ENCODE measurements around the gene METRN. TPM values are rescaled to one million over a fixed set of nuclear protein-coding genes. Genes with fewer than 3 reads are reported as not detected.

The METRN gene
- total RNA-seq, 1 donor from 2014 or later = 58.5 TPM

GRCh38 chr16:735982-736453 lies 21.1 kb downstream of the METRN start:
- Mint-ChIP-seq H3K27me3 (ENCODE audit: low read depth) (no peaks in the 10 kb centered on the region), H3K27ac (ENCODE audit: unreplicated experiment) (no peak overlapping the region), H3K9me3 (ENCODE audit: low read depth) (no peaks in the 10 kb centered on the region), H3K4me3 (ENCODE audit: unreplicated experiment) (no peak overlapping the region), H3K36me3 (ENCODE audit: low read depth) (peaks cover 8% of the 10 kb centered on the region), H3K4me1 (ENCODE audit: low read depth) (peaks cover 13% of the 10 kb centered on the region)
- DNase-seq (ENCODE audit: low spot score) = no peak
- TF ChIP-seq CTCF (IDR thresholded peaks at IDR 0.05) = no peak

GRCh38 chr16:736936-737481 lies 22.1 kb downstream of the METRN start:
- no peak overlapping the region for H3K27ac Mint-ChIP-seq (ENCODE audit: unreplicated experiment)
- H3K4me1 Mint-ChIP-seq (ENCODE audit: low read depth) = peaks cover 13% of the 10 kb centered on the region
- H3K27me3 Mint-ChIP-seq (ENCODE audit: low read depth) = no peaks in the 10 kb centered on the region
- peaks cover 8% of the 10 kb centered on the region for H3K36me3 Mint-ChIP-seq (ENCODE audit: low read depth)
- no peak for TF ChIP-seq CTCF (IDR thresholded peaks at IDR 0.05)
- no peak overlapping the region for H3K4me3 Mint-ChIP-seq (ENCODE audit: unreplicated experiment)
- peak; percentile 76 for DNase-seq (ENCODE audit: low spot score)
- no peaks in the 10 kb centered on the region for H3K9me3 Mint-ChIP-seq (ENCODE audit: low read depth)

GRCh38 chr16:739560-740458 lies 24.9 kb downstream of the METRN start:
- peak overlapping the region; percentile 41 for H3K27ac Mint-ChIP-seq (ENCODE audit: unreplicated experiment)
- H3K9me3 Mint-ChIP-seq (ENCODE audit: low read depth) = no peaks in the 10 kb centered on the region
- peaks cover 13% of the 10 kb centered on the region for H3K4me1 Mint-ChIP-seq (ENCODE audit: low read depth)
- DNase-seq (ENCODE audit: low spot score) = no peak
- peak overlapping the region; percentile 75 for H3K4me3 Mint-ChIP-seq (ENCODE audit: unreplicated experiment)
- TF ChIP-seq CTCF (IDR thresholded peaks at IDR 0.05) = no peak
- H3K27me3 Mint-ChIP-seq (ENCODE audit: low read depth) = no peaks in the 10 kb centered on the region
- peaks cover 8% of the 10 kb centered on the region for H3K36me3 Mint-ChIP-seq (ENCODE audit: low read depth)

GRCh38 chr16:740459-740763 lies 25.5 kb downstream of the METRN start:
- Mint-ChIP-seq H3K27ac (ENCODE audit: unreplicated experiment) (no peak overlapping the region), H3K9me3 (ENCODE audit: low read depth) (no peaks in the 10 kb centered on the region), H3K27me3 (ENCODE audit: low read depth) (no peaks in the 10 kb centered on the region), H3K4me1 (ENCODE audit: low read depth) (peaks cover 13% of the 10 kb centered on the region), H3K4me3 (ENCODE audit: unreplicated experiment) (peak overlapping the region; percentile 75), H3K36me3 (ENCODE audit: low read depth) (peaks cover 5% of the 10 kb centered on the region)
- TF ChIP-seq CTCF (IDR thresholded peaks at IDR 0.05) = no peak
- no peak for DNase-seq (ENCODE audit: low spot score)

- TF ChIP-seq CTCF (IDR thresholded peaks at IDR 0.05) = peak; percentile 92
- DNase-seq (ENCODE audit: low spot score) = no peak
- peak within 1 kb of the TSS; percentile 41 for H3K27ac Mint-ChIP-seq (ENCODE audit: unreplicated experiment)
- H3K27me3 Mint-ChIP-seq (ENCODE audit: low read depth) = no peaks in the 10 kb centered on the region
- H3K4me3 Mint-ChIP-seq (ENCODE audit: unreplicated experiment) = peak within 1 kb of the TSS; percentile 75
- no peaks in the 10 kb centered on the region for H3K9me3 Mint-ChIP-seq (ENCODE audit: low read depth)
- H3K36me3 Mint-ChIP-seq (ENCODE audit: low read depth) = peaks cover 5% of the 10 kb centered on the region
- H3K4me1 Mint-ChIP-seq (ENCODE audit: low read depth) = peaks cover 13% of the 10 kb centered on the region
Observed at GRCh38 chr16:740764-741505, 26.0 kb downstream of the METRN start, which contains the start of gene CIAO3. Gene CIAO3 (minus strand): TSS chr16:740997. CDS start chr16:740985, 12 bp downstream.
